Measurements from ENCODE around the gene TRPC4AP. TPM values are rescaled to one million over a fixed set of nuclear protein-coding genes. Genes with fewer than 3 reads are reported as not detected.
A peak's percentile ranks its signal among the peaks of the same experiment; 100 is the strongest.

The TRPC4AP gene
- total RNA-seq, 1 experiment from 2014 or later: 79.0 TPM

DNA sequence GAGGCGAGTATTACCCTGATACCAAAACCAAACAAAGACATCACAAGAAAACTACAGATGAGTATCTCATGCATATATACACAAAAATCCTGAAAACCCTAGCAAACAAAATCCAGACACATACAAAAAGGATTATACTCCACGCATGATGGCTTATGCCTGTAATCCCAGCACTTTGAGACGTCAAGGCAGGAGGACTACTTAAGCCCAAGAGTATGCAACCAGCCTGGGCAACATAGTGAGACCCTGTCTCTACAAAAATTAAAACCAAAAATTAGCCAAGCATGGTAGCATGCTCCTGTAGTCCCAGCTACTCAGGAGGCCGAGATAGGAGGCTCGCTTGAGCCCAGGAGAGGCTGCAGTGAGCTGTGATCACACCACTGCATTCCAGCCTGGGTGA, 32.4 kb downstream of the TRPC4AP start:
- H3K27ac Mint-ChIP-seq (ENCODE audit: unreplicated experiment): no peak overlapping the region
- no peak for DNase-seq
- peaks cover 16% of the 10 kb centered on the region for H3K36me3 Mint-ChIP-seq (ENCODE audit: insufficient read depth, unreplicated experiment)
- intact Hi-C loops (cut with micrococcal nuclease; ENCODE audit: unreplicated experiment): no loop called here
- H3K9me3 Mint-ChIP-seq (ENCODE audit: low read depth, unreplicated experiment): peaks cover 7% of the 10 kb centered on the region
- H3K4me1 Mint-ChIP-seq (ENCODE audit: low read depth, unreplicated experiment): peaks cover 10% of the 10 kb centered on the region
- H3K27me3 Mint-ChIP-seq (ENCODE audit: unreplicated experiment): no peaks in the 10 kb centered on the region
- CTCF ChIA-PET: interaction anchor here (0.7 kb wide), 1 partner anchor 40 kb away, joined by 6 read pairs; no protein-coding TSS in a partner anchor
- TF ChIP-seq, protein P1, sequence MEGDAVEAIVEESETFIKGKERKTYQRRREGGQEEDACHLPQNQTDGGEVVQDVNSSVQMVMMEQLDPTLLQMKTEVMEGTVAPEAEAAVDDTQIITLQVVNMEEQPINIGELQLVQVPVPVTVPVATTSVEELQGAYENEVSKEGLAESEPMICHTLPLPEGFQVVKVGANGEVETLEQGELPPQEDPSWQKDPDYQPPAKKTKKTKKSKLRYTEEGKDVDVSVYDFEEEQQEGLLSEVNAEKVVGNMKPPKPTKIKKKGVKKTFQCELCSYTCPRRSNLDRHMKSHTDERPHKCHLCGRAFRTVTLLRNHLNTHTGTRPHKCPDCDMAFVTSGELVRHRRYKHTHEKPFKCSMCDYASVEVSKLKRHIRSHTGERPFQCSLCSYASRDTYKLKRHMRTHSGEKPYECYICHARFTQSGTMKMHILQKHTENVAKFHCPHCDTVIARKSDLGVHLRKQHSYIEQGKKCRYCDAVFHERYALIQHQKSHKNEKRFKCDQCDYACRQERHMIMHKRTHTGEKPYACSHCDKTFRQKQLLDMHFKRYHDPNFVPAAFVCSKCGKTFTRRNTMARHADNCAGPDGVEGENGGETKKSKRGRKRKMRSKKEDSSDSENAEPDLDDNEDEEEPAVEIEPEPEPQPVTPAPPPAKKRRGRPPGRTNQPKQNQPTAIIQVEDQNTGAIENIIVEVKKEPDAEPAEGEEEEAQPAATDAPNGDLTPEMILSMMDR (IDR thresholded peaks at IDR 0.05; ENCODE audit: unreplicated experiment): no peak
- BruUV-seq (replicated peaks): no TSS peak
- H3K4me3 Mint-ChIP-seq (ENCODE audit: low read depth, unreplicated experiment): no peak overlapping the region

DNA sequence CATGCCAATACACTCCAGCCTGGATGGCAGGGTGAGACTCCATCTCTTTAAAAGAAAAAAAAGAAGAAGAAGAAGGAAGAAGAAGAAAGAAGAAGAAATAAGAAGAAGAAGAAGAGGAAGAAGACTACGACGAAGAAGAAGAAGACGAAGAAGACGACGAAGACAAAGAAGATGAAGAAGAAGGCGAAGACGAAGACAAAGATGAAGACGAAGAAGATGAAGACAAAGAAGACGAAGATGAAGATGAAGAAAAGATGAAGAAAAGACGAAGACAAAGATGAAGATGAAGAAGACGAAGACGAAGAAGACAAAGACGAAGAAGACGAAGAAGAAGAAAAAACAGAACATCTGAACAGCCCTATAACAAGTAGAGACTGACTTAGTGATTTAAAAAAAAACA, 33.0 kb downstream of the TRPC4AP start:
- CTCF ChIA-PET: no interaction called here
- Mint-ChIP-seq H3K36me3 (ENCODE audit: insufficient read depth, unreplicated experiment) (peaks cover 22% of the 10 kb centered on the region), H3K4me1 (ENCODE audit: low read depth, unreplicated experiment) (peaks cover 16% of the 10 kb centered on the region)

GRCh38 chr20:35059110-35059509, 33.5 kb downstream of the TRPC4AP start:
- no peak overlapping the region for H3K27ac Mint-ChIP-seq (ENCODE audit: unreplicated experiment)

More for the DNA sequence above, 33.0 kb downstream of the TRPC4AP start:
- Mint-ChIP-seq H3K4me3 (ENCODE audit: low read depth, unreplicated experiment) (no peak overlapping the region), H3K27ac (ENCODE audit: unreplicated experiment) (no peak overlapping the region), H3K9me3 (ENCODE audit: low read depth, unreplicated experiment) (peaks cover 7% of the 10 kb centered on the region), H3K27me3 (ENCODE audit: unreplicated experiment) (no peaks in the 10 kb centered on the region)
- BruUV-seq (replicated peaks): no TSS peak
- TF ChIP-seq, protein P1 (IDR thresholded peaks at IDR 0.05; ENCODE audit: unreplicated experiment): no peak
- no peak for DNase-seq
- intact Hi-C loops (cut with micrococcal nuclease; ENCODE audit: unreplicated experiment): no loop called here

DNA sequence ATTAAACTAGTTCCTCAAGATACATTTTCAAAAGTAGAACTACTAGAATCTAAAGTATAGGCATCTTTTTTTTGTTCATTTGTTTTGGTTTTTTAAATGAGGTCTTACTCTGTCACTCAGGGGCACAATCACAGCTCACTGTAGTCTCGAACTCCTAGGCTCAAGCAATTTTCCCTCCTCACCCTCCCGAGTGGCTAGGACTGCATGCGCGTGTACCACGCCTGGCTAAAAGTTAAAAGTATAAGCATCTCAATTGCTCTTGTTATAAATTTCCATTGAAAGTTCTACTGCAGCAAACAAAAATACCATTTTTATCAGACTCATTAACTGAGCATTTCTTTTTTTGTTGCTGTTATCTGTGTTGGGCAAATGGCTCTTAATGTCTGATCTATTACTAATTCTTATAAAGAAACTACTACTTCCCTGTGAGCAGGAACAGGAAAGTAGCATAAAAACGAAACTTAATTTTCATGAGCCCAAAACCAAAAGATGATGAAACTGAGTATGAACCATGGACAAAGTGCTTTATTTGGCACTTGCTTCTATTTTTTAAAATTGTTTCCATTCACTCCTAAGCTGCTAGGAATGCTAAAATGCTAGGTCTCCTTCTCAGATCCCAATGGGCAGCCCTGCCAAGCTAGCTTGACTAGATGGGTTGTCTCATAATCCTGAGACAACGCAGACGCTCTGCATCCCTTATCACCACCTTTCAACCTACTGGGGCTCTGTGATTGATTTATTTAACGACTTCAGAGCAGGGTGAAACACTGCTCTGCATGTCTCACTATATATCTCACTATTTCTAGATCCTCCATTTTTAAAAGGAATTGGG, 36.9 kb downstream of the TRPC4AP start:
- Mint-ChIP-seq H3K27ac (ENCODE audit: unreplicated experiment) (peak overlapping the region; percentile 56), H3K36me3 (ENCODE audit: insufficient read depth, unreplicated experiment) (peaks cover 27% of the 10 kb centered on the region), H3K27me3 (ENCODE audit: unreplicated experiment) (no peaks in the 10 kb centered on the region), H3K9me3 (ENCODE audit: low read depth, unreplicated experiment) (peaks cover 7% of the 10 kb centered on the region), H3K4me3 (ENCODE audit: low read depth, unreplicated experiment) (peak overlapping the region; percentile 8), H3K4me1 (ENCODE audit: low read depth, unreplicated experiment) (peaks cover 20% of the 10 kb centered on the region)
- intact Hi-C loops (cut with micrococcal nuclease; ENCODE audit: unreplicated experiment): no loop called here
- TF ChIP-seq, protein P1 (IDR thresholded peaks at IDR 0.05; ENCODE audit: unreplicated experiment): no peak
- BruUV-seq (replicated peaks): no TSS peak
- CTCF ChIA-PET: no interaction called here
- no peak for DNase-seq

More at GRCh38 chr20:35059110-35059509, 33.5 kb downstream of the TRPC4AP start:
- Mint-ChIP-seq H3K27me3 (ENCODE audit: unreplicated experiment) (no peaks in the 10 kb centered on the region), H3K4me1 (ENCODE audit: low read depth, unreplicated experiment) (peaks cover 20% of the 10 kb centered on the region), H3K9me3 (ENCODE audit: low read depth, unreplicated experiment) (peaks cover 7% of the 10 kb centered on the region), H3K36me3 (ENCODE audit: insufficient read depth, unreplicated experiment) (peaks cover 27% of the 10 kb centered on the region), H3K4me3 (ENCODE audit: low read depth, unreplicated experiment) (no peak overlapping the region)
- CTCF ChIA-PET: no interaction called here
- BruUV-seq (replicated peaks): no TSS peak
- intact Hi-C loops (cut with micrococcal nuclease; ENCODE audit: unreplicated experiment): no loop called here
- no peak for DNase-seq
- TF ChIP-seq, protein P1 (IDR thresholded peaks at IDR 0.05; ENCODE audit: unreplicated experiment): no peak
